ENCODE measurements around the gene TBRG4. TPM values are rescaled to one million over a fixed set of nuclear protein-coding genes. Genes with fewer than 3 reads are reported as not detected.
A peak's percentile ranks its signal among the peaks of the same experiment; 100 is the strongest.

Gene TBRG4
- total RNA-seq, 1 donor from 2014 or later: 128 TPM

- ATAC-seq (ENCODE audit: low read depth) (no peak), DNase-seq (no peak)
- no peaks in the 10 kb centered on the region for H3K9me3 Mint-ChIP-seq
- CTCF ChIA-PET: no interaction called here
- peaks cover 3% of the 10 kb centered on the region for H3K36me3 Mint-ChIP-seq (ENCODE audit: low read depth)
- H3K4me1 Mint-ChIP-seq: no peaks in the 10 kb centered on the region
- intact Hi-C loops (cut with micrococcal nuclease): no loop called here
- no peak overlapping the region for H3K4me3 Mint-ChIP-seq
- TF ChIP-seq CTCF (IDR thresholded peaks at IDR 0.05): no peak
- no peak overlapping the region for H3K27ac Mint-ChIP-seq
- H3K27me3 Mint-ChIP-seq: no peaks in the 10 kb centered on the region
- POLR2A ChIA-PET: no interaction called here
Observed at GRCh38 chr7:45082031-45082830, 29.3 kb downstream of the TBRG4 start.

- DNase-seq: no peak
- Mint-ChIP-seq H3K27ac (no peak overlapping the region), H3K4me1 (no peaks in the 10 kb centered on the region), H3K27me3 (no peaks in the 10 kb centered on the region), H3K36me3 (ENCODE audit: low read depth) (peaks cover 9% of the 10 kb centered on the region), H3K9me3 (no peaks in the 10 kb centered on the region), H3K4me3 (no peak overlapping the region)
- ChIA-PET POLR2A (interaction anchor here (0.6 kb wide), 1 partner anchor 83 kb away, joined by 3 read pairs; no protein-coding TSS in a partner anchor), CTCF (no interaction called here)
- ATAC-seq (ENCODE audit: low read depth): no peak
- no peak for TF ChIP-seq CTCF (IDR thresholded peaks at IDR 0.05)
- intact Hi-C loops (cut with micrococcal nuclease): no loop called here
Observed at GRCh38 chr7:45081670-45081974, 29.9 kb downstream of the TBRG4 start.

- no peaks in the 10 kb centered on the region for H3K9me3 Mint-ChIP-seq
- DNase-seq (no peak), ATAC-seq (ENCODE audit: low read depth) (no peak)
- CTCF ChIA-PET: no interaction called here
- H3K36me3 Mint-ChIP-seq (ENCODE audit: low read depth): peaks cover 14% of the 10 kb centered on the region
- no peaks in the 10 kb centered on the region for H3K4me1 Mint-ChIP-seq
- no peak overlapping the region for H3K27ac Mint-ChIP-seq
- intact Hi-C loops (cut with micrococcal nuclease): no loop called here
- no peak for TF ChIP-seq CTCF (IDR thresholded peaks at IDR 0.05)
- H3K4me3 Mint-ChIP-seq: no peak overlapping the region
- POLR2A ChIA-PET: interaction anchor here (0.6 to 0.8 kb wide), 2 partner anchors 30 to 82 kb away, joined by 3 to 5 read pairs; partner anchors contain the start of gene TBRG4
- H3K27me3 Mint-ChIP-seq: no peaks in the 10 kb centered on the region
Observed at GRCh38 chr7:45080958-45081669, 30.4 kb downstream of the TBRG4 start.

- Mint-ChIP-seq H3K27me3 (no peaks in the 10 kb centered on the region), H3K9me3 (no peaks in the 10 kb centered on the region), H3K36me3 (ENCODE audit: low read depth) (peaks cover 21% of the 10 kb centered on the region), H3K27ac (peak overlapping the region; percentile 42), H3K4me3 (no peak overlapping the region), H3K4me1 (no peaks in the 10 kb centered on the region)
- peak; percentile 34 for ATAC-seq (ENCODE audit: low read depth)
- no peak for TF ChIP-seq CTCF (IDR thresholded peaks at IDR 0.05)
- no peak for DNase-seq
- intact Hi-C loops (cut with micrococcal nuclease): no loop called here
- ChIA-PET POLR2A (interaction anchor here (0.5 to 0.8 kb wide), 2 partner anchors 18 to 31 kb away, joined by 3 to 5 read pairs; partner anchors contain the start of gene TBRG4), CTCF (no interaction called here)
Observed at GRCh38 chr7:45080265-45080957, 31.1 kb downstream of the TBRG4 start.

All from activated B cell treated with CpG ODN at 0.5 μM for 24 hours (primary cell).